DMS114 treated with DMSO at 0.1 percent for 48 hours (cell line): Measurements from ENCODE around the gene AATF.

Experiments used
- DNase-seq: peaks from one replicate; lab custom pipeline; 2025; ENCODE audit not compliant: unreplicated experiment; lab: John Stamatoyannopoulos, UW

AATF gene

GRCh38 chr17:37098910-37099664 lies 150.3 kb downstream of the AATF start:
- DNase-seq: no peak

DNA sequence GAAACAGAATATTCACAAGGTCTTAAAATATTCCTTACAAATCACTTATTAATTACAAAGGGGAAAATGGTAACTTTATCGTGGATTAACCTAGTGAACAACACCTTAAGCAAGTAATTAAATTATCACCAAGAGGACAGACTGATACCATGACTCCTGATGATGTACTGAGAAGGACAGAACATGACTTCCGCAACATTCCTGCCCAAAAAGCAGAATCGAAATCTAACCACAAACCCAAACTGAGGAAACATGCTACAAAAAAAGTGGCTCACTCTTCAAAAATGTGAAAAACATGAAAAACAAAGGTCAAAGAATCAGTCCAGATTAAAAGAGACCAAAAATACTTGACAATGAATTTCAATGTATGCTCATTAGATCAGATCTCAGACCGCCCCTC lies 151.5 kb downstream of the AATF start:
- DNase-seq: no peak

DNA sequence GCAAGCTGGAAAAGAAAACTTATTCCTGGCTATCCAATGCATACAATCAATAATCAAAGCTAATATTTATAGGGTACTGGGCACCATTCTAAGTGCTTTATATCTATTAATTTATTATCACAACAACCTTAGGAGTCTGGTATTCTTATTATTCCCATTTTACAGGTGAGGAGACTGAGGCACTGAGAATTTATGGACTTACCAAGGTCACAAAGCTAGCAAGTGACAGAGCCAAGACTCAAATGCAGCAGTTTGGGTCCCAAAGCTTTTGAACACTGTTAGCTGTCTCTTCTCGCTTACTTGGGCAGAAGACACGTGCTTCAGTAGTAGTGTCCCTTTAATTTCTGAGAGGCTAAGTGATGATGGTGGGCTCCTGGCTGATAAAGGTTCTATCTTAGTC lies 152.6 kb downstream of the AATF start:
- DNase-seq: no peak

GRCh38 chr17:37103231-37103630 lies 154.5 kb downstream of the AATF start:
- DNase-seq: no peak

- no peak for DNase-seq
These were observed 157.3 kb downstream of the AATF start for GRCh38 chr17:37106049-37106448.
